GM18526 (cell line): ENCODE results near the gene ATP2A2.

Experiments
- POLR2A ChIP-seq: IDR thresholded peaks from 3 replicates; pipeline ENCODE4 v1.6.1; 2011; ENCODE audit not compliant: insufficient read length; ENCODE audit errors: extremely low read depth

ATP2A2 gene

GRCh38 chr12:110280779-110281548 lies at the start of gene ATP2A2:
TSS of gene ATP2A2 (plus strand) at chr12:110281247. CDS start at chr12:110281790, 543 bp downstream.
- peak; percentile 95 for TF ChIP-seq POLR2A

GRCh38 chr12:110233212-110233903 lies 47.7 kb upstream of the ATP2A2 start:
- no peak for TF ChIP-seq POLR2A

- no peak for TF ChIP-seq POLR2A
Observed at GRCh38 chr12:110234331-110234751, 46.7 kb upstream of the ATP2A2 start.

- no peak for TF ChIP-seq POLR2A
Observed at GRCh38 chr12:110234755-110235154, 46.3 kb upstream of the ATP2A2 start.

DNA sequence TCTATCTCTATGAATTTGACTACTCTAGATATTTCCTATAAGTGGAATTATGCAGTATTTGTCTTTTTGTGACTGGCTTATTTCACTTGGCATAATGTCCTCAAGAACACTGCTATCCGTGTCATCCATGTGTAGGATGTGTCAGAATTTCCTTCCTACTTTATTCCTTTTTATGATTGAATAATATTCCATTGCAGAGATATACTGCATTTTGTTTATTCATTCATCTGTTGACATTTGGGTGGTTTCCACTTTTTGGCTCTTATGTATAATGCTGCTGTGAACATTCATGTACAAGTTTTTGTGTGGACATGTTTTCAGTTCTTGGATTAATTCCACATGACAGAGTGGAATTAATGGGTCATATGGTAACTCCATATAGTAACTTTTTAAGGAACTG lies 45.7 kb upstream of the ATP2A2 start:
- TF ChIP-seq POLR2A = no peak

GRCh38 chr12:110243227-110243626 lies 37.8 kb upstream of the ATP2A2 start:
- no peak for TF ChIP-seq POLR2A

DNA sequence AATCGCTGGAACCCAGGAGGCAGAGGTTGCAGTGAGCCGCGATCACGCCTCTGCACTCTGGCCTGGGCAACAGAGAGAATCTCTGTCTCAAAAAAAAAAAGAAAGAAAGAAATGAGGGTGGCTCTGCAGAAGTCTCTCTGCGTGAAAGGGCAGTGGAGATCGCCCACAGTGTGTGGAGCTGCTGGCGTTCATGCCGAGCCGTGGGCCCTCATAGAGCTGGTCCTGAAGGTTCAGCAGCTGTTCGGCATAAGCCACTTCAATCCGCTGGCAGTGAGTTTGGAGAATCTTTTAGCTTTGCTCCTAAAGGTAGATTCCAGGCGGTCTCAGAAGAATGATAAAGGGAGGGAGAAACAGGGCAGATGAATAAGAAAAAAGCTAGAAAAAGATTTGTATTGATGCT lies 36.7 kb upstream of the ATP2A2 start:
- TF ChIP-seq POLR2A = no peak

DNA sequence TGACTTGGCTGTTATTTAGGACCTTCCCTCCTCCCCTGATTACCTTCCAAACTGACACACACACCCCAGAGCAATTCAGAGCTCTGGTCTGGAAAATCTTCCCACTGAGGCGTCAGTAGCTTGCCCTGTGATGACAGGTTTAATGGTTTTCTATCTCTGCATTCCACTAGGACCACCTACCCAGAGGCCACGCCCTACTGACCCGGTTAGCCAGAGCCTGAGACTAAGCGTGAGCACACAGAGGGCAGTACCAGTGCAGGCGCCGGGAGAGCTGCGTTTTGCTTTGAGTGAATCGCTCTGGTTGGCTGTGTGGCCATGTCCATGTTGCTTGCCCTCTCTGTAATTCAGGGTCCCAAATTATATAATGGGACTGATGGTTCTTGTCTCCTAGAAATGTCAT lies 36.2 kb upstream of the ATP2A2 start:
- no peak for TF ChIP-seq POLR2A

GRCh38 chr12:110245369-110245772 lies 35.7 kb upstream of the ATP2A2 start:
- TF ChIP-seq POLR2A = no peak

DNA sequence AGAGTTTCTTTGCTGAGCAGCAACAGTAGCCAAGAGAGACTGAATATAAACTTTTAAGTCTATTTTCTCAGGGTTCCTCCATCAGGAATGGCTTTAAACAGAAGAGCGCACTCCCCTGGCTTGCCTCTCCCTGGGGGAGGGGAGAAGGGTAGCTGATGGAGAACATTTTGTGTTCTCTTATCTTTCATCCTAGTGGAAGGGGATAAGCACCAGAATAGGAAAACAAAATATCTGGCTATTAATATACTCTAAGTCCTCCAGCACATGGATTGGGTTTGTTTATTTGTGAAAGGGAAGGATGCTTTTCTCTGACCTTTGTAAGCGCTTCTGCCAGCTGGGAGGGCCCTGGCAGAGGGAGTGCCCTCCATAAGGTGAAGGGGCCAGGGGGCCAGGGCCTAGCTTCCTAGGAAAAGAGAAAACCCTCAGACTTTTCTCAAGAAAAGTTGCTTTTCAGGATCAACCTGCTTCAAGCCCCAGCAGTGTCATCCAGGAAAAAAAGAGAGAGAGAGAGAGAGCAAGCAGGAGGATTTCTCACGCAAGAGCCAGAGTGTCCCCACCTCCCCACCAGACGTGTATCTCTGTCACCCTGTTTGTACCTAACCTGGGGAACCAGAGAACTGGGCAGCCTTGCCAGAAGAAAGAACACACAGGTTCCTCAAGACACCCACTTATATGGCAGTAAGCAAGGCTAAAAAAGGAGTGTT lies 34.3 kb upstream of the ATP2A2 start:
- no peak for TF ChIP-seq POLR2A

DNA sequence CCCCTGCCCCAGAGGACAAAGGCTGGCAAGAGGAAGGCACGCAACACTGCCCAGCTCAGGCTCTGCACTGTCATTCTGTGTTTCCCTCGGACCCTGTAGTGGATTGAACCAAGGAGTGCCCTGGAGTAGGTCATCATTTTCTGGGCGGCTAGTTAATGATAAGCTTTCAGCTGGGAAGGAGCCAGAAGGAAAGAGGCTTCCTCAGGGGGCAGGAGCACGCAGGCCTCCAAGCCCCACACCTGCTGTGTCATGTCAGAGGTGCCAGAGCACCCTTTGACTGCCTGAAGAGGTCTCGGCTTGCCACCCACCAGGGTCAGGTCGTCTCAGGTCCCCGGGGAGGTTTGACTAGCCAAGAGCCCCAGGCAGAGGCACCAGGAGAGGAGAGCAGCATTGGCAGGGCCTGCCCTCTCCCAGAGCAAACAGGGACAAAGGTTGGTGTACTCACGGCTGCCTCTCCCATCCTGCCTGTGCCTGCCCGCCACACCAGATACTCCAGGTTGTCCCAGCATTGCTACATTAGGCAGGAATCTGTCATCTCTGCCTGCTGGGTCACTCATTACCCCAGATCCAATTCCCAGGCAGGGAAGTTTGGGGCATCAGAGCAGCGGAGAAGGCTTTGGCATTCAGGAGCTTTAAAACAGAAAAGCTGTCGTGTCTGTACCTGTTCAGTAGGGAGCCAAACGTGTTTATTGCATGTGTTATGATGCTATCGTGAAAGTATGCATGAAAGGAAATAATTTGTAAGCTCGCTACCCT lies 33.5 kb upstream of the ATP2A2 start:
- TF ChIP-seq POLR2A = no peak

GRCh38 chr12:110248096-110248447 lies 33.0 kb upstream of the ATP2A2 start:
- no peak for TF ChIP-seq POLR2A

- no peak for TF ChIP-seq POLR2A
Observed at GRCh38 chr12:110249105-110249504, 31.9 kb upstream of the ATP2A2 start.

- TF ChIP-seq POLR2A = no peak
Observed at GRCh38 chr12:110249716-110250225, 31.3 kb upstream of the ATP2A2 start.

DNA sequence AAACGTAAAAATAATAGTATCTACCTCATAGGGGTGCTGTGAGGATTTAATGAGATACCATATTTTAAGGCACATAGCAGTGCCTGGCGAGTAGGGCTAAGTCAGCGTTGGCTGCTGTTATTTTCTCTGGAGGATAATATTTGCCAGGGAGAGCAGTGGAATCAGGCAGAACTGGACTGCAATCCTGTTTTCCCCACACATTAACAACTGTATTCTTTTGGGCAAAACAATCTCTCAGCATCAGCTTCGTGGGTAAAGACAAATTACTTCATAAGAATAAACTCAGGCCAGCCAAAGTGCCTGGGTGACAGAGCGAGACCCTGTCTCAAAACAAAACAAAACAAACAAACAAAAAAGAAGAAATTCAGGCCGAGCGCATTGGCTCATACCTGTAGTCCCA lies 29.7 kb upstream of the ATP2A2 start:
- TF ChIP-seq POLR2A = no peak

- no peak for TF ChIP-seq POLR2A
Observed at GRCh38 chr12:110252716-110253115, 28.3 kb upstream of the ATP2A2 start.

- TF ChIP-seq POLR2A = no peak
Observed at GRCh38 chr12:110253176-110253575, 27.9 kb upstream of the ATP2A2 start.
